Endothelial cell of umbilical vein (primary cell): ENCODE results near the gene OPCML. TPM values are rescaled to one million over a fixed set of nuclear protein-coding genes. Genes with fewer than 3 reads are reported as not detected.

ENCODE experiments used
- BruUV-seq: library from RNA; stranded (reverse); fragments of 400-500 nt; replicated peaks from 2 replicates; lab custom pipeline; 2021; lab: Mats Ljungman, UMichigan
- CTCF ChIA-PET: fragments of 300-600, 350-600 bp; sonication (Branson Sonifier 250); formaldehyde crosslinking; loops from one replicate; lab custom pipeline; 2021; ENCODE audit warnings: antibody characterized with exemption, inconsistent platforms; lab: Charles Lee
- POLR2A ChIA-PET: fragments of 300-600, 350-600 bp; sonication (Branson Sonifier 250); formaldehyde crosslinking; loops from one replicate; lab custom pipeline; 2021; ENCODE audit warnings: antibody characterized with exemption, inconsistent platforms; lab: Charles Lee
- DNase-seq: peaks from one replicate; pipeline ENCODE4 v3.0.0-alpha.2; 2011; ENCODE audit warnings: low read depth, low spot score
- FAIRE-seq: peaks from 2 replicates; lab custom pipeline; 2011; peaks lifted over from hg19 to GRCh38; lab: Jason Lieb, UNC
- H2AFZ ChIP-seq: 2 replicates; pipeline ENCODE4 v1.6.0; 2012; ENCODE audit warnings: low read depth, low read length, control low read depth, inconsistent platforms
- H3K27ac ChIP-seq: 2 replicates; pipeline ENCODE4 v1.5.1; 2011; ENCODE audit warnings: low read depth, mild to moderate bottlenecking, control low read depth, low read length, moderate library complexity; ENCODE audit not compliant: insufficient read depth
- H3K27me3 ChIP-seq, 2 experiments: 2 replicates each; pipeline versions ENCODE4 v1.6.0 to v1.6.1; 2011; ENCODE audit warnings: low read length in 2 of 2, mixed read lengths in 1 of 2; ENCODE audit not compliant: control insufficient read depth in 2 of 2, insufficient read depth in 2 of 2
- H3K36me3 ChIP-seq, 2 experiments: 2 replicates in 1 of 2; 3 replicates in 1 of 2; pipeline ENCODE4 v1.5.1; 2011; ENCODE audit warnings: low read length in 2 of 2, mild to moderate bottlenecking in 1 of 2, moderate library complexity in 1 of 2; ENCODE audit not compliant: control insufficient read depth in 2 of 2, insufficient read depth in 2 of 2; ENCODE audit errors: extremely low read depth in 1 of 2
- H3K4me1 ChIP-seq: 3 replicates; pipeline ENCODE4 v1.5.1; 2011; ENCODE audit warnings: mild to moderate bottlenecking, low read length; ENCODE audit not compliant: control insufficient read depth, insufficient read depth; ENCODE audit errors: extremely low read depth
- H3K4me2 ChIP-seq: 2 replicates; pipeline ENCODE4 v1.6.1; 2011; ENCODE audit warnings: low read length, control low read depth, mixed read lengths; ENCODE audit not compliant: insufficient read depth
- H3K4me3 ChIP-seq, 3 experiments: fragments of 200-600 bp in 1 of 3; sonication (generic), shearing (Covaris generic) in 1 of 3; replicated peaks in 1 of 3; 2 replicates each; pipeline ENCODE4 v1.5.1; 2011 to 2016; ENCODE audit warnings: control low read depth in 3 of 3, low read length in 3 of 3, mild to moderate bottlenecking in 2 of 3, inconsistent platforms in 1 of 3, low read depth in 1 of 3, moderate library complexity in 1 of 3; ENCODE audit not compliant: insufficient read depth in 1 of 3
- H3K79me2 ChIP-seq: 2 replicates; pipeline ENCODE4 v1.6.0; 2012; ENCODE audit warnings: low read length, inconsistent platforms; ENCODE audit not compliant: control insufficient read depth, insufficient read depth
- H3K9ac ChIP-seq: replicated peaks from 2 replicates; pipeline ENCODE3; 2011; ENCODE audit warnings: low read length, control low read depth; ENCODE audit not compliant: insufficient read depth; ENCODE audit errors: extremely low read depth
- H3K9me1 ChIP-seq: replicated peaks from 3 replicates; pipeline ENCODE4 v1.6.0; 2011; ENCODE audit warnings: mild to moderate bottlenecking, low read length; ENCODE audit not compliant: control insufficient read depth, insufficient read depth; ENCODE audit errors: extremely low read depth
- H3K9me3 ChIP-seq: replicated peaks from 2 replicates; pipeline ENCODE4 v1.5.1; 2012; ENCODE audit warnings: low read length, inconsistent platforms; ENCODE audit not compliant: control insufficient read depth, insufficient read depth
- H4K20me1 ChIP-seq: replicated peaks from 2 replicates; pipeline ENCODE3; 2011; ENCODE audit warnings: mild to moderate bottlenecking, low read length; ENCODE audit not compliant: control insufficient read depth, insufficient read depth; ENCODE audit errors: extremely low read depth
- CTCF ChIP-seq, 2 donors: IDR thresholded peaks; 1 replicate in 1 of 2; 2 replicates in 1 of 2; pipeline ENCODE4 v1.5.1; 2011; ENCODE audit warnings: low read length in 2 of 2, mild to moderate bottlenecking in 2 of 2, moderate library complexity in 2 of 2, control low read depth in 1 of 2, inconsistent platforms in 1 of 2, low read depth in 1 of 2; ENCODE audit not compliant: insufficient read depth in 1 of 2; ENCODE audit errors: extremely low read depth in 1 of 2
- EZH2 ChIP-seq: IDR thresholded peaks from 2 replicates; pipeline ENCODE4 v1.6.1; 2012; ENCODE audit warnings: borderline replicate concordance, low read depth, mild to moderate bottlenecking, moderate library complexity, low read length, inconsistent platforms; ENCODE audit not compliant: severe bottlenecking
- FOS ChIP-seq: IDR thresholded peaks from 2 replicates; pipeline ENCODE4 v1.6.1; 2011; ENCODE audit warnings: mild to moderate bottlenecking, low read length, moderate library complexity, borderline replicate concordance; ENCODE audit not compliant: insufficient read depth
- GATA2 ChIP-seq: IDR thresholded peaks from 2 replicates; pipeline ENCODE4 v1.7.0; 2011; ENCODE audit warnings: low read depth, mild to moderate bottlenecking, moderate library complexity, mixed read lengths, low read length; ENCODE audit not compliant: insufficient read length, insufficient read depth
- JUN ChIP-seq: IDR thresholded peaks from 2 replicates; pipeline ENCODE4 v1.6.1; 2011; ENCODE audit warnings: borderline replicate concordance, low read depth; ENCODE audit not compliant: insufficient read length, insufficient read depth
- MAX ChIP-seq: IDR thresholded peaks from 2 replicates; pipeline ENCODE4 v1.6.1; 2011; ENCODE audit not compliant: insufficient read depth, insufficient read length
- MYC ChIP-seq: IDR thresholded peaks from one replicate; pipeline ENCODE4 v1.6.1; 2011; ENCODE audit warnings: mild to moderate bottlenecking, low read depth, low read length
- POLR2A ChIP-seq: IDR thresholded peaks from 2 replicates; pipeline ENCODE4 v1.6.1; 2012; ENCODE audit warnings: low read depth, mild to moderate bottlenecking, control low read depth, low read length
- POLR2AphosphoS5 ChIP-seq: IDR thresholded peaks from 2 replicates; pipeline ENCODE4 v1.6.1; 2012; ENCODE audit warnings: low read depth, mild to moderate bottlenecking, control low read depth, low read length, moderate library complexity; ENCODE audit not compliant: insufficient read depth
- dilution Hi-C: fragments of 300-500 bp; cut with MboI; formaldehyde crosslinking; loops from one replicate; pipeline ENCODE4 v1.15.0; 2019; ENCODE audit warnings: low sequenced_read_pairs; ENCODE audit not compliant: extremely low pct_ligation_motif_present
- intact Hi-C: fragments of 100-400 bp; cut with micrococcal nuclease; formaldehyde crosslinking; loops from one replicate; pipeline ENCODE4 v1.10.0; 2022
- polyA plus RNA-seq, 4 experiments: library from polyadenylated mRNA; depleted of rRNA in 3 of 4; stranded (reverse) in 3 of 4; unstranded in 1 of 4; fragments of >200 nt; gene quantifications; 2 replicates each; pipeline versions ENCODE4 v1.2.1 to v1.2.3, GENCODE V29; 2011 to 2012; ENCODE audit warnings: missing spikeins in 1 of 4
- total RNA-seq: library from RNA; stranded (reverse); gene quantifications from 2 replicates; pipeline ENCODE4 v1.2.3, GENCODE V29; 2021

Gene OPCML
- total and polyA plus RNA-seq, 2 donors (not counting 3 experiments of a cell fraction or from before 2014, with no cell fraction given): not detected

- Histone ChIP-seq H4K20me1 (no peaks in the 10 kb centered on the region), H3K27me3 (no peaks in the 10 kb centered on the region), H3K79me2 (no peaks in the 10 kb centered on the region), H3K9me1 (no peaks in the 10 kb centered on the region), H3K4me1 (no peaks in the 10 kb centered on the region), H3K27ac (no peak overlapping the region), H3K36me3 (no peaks in the 10 kb centered on the region), H3K4me3 (no peak overlapping the region), H3K4me2 (no peak overlapping the region), H3K9ac (no peak overlapping the region), H2AFZ (no peak overlapping the region), H3K9me3 (no peaks in the 10 kb centered on the region)
- no TSS peak for BruUV-seq
- ChIA-PET CTCF (no interaction called here), POLR2A (no interaction called here)
- FAIRE-seq (no peak), DNase-seq (no peak)
- TF ChIP-seq MYC: no peak
- no peak for TF ChIP-seq CTCF (IDR thresholded peaks at IDR 0.05; ENCODE audit: extremely low read depth in 1 of 2, insufficient read depth in 1 of 2, low read depth in 1 of 2, low read length in 2 of 2)
- no peak for TF ChIP-seq FOS
- TF ChIP-seq POLR2A: no peak
- TF ChIP-seq GATA2: no peak
- TF ChIP-seq POLR2AphosphoS5: no peak
- no peak for TF ChIP-seq JUN
- no peak for TF ChIP-seq EZH2
- TF ChIP-seq MAX: no peak
- intact Hi-C loops (no loop called here), dilution Hi-C loops (no loop called here)
Observed at GRCh38 chr11:133443206-133443747, 89.0 kb downstream of the OPCML start.
